ENCODE data around the gene PDE4D.

- no peak for TF ChIP-seq POLR2A (IDR thresholded peaks at IDR 0.05)
- no peak for TF ChIP-seq CTCF (IDR thresholded peaks at IDR 0.05)
These were observed 151.9 kb downstream of the PDE4D start for GRCh38 chr5:59741599-59741998.
